Measurements from ENCODE around the gene SEC22C. TPM values are rescaled to one million over a fixed set of nuclear protein-coding genes. Genes with fewer than 3 reads are reported as not detected.

The SEC22C gene
- 27.2 to 33.5 TPM (median 31.9 TPM) in 5 replicates for total RNA-seq (2022; extraction: Qiagen RNA extraction)

GRCh38 chr3:42581709-42582473, at the start of gene SEC22C:
TSS of gene SEC22C (minus strand) at chr3:42581967. CDS start at chr3:42569046, 12,921 bp downstream.

GRCh38 chr3:42600111-42600957, 18.6 kb upstream of the SEC22C start, which contains the start of gene NKTR:
TSS of gene NKTR (plus strand) at chr3:42600686. CDS start at chr3:42601007, 321 bp downstream.

GRCh38 chr3:42502429-42503250, 79.1 kb downstream of the SEC22C start, which contains the start of gene VIPR1:
TSS of gene VIPR1 (plus strand) at chr3:42502643. CDS start at chr3:42502736, 93 bp downstream.

Other genes with a start within 250 kb of the SEC22C start
- gene LYZL4, start 171.4 kb downstream of the SEC22C start, total RNA-seq (2022; extraction: Qiagen RNA extraction) = not detected in 5 replicates
- gene VIPR1, start 79.3 kb downstream of the SEC22C start, total RNA-seq (2022; extraction: Qiagen RNA extraction) = 0.54 to 0.91 TPM (median 0.63 TPM) in 5 replicates
- 17.4 to 20.8 TPM (median 18.9 TPM) in 5 replicates for gene SS18L2, start 8.9 kb upstream of the SEC22C start, total RNA-seq (2022; extraction: Qiagen RNA extraction)
- 8.0 to 13.5 TPM (median 11.9 TPM) in 5 replicates for gene NKTR, start 18.7 kb upstream of the SEC22C start, total RNA-seq (2022; extraction: Qiagen RNA extraction)
- 4.9 to 7.4 TPM (median 6.5 TPM) in 5 replicates for gene ZBTB47, start 71.7 kb upstream of the SEC22C start, total RNA-seq (2022; extraction: Qiagen RNA extraction)
- not detected in 5 replicates for gene KLHL40, start 103.6 kb upstream of the SEC22C start, total RNA-seq (2022; extraction: Qiagen RNA extraction)
- not detected in 5 replicates for gene HHATL, start 120.8 kb upstream of the SEC22C start, total RNA-seq (2022; extraction: Qiagen RNA extraction)
- 0.25 to 0.51 TPM (median 0.49 TPM) in 5 replicates for gene CCDC13, start 191.3 kb upstream of the SEC22C start, total RNA-seq (2022; extraction: Qiagen RNA extraction)
- gene HIGD1A, start 222.5 kb upstream of the SEC22C start, total RNA-seq (2022; extraction: Qiagen RNA extraction) = 71.8 to 102 TPM (median 76.2 TPM) in 5 replicates
- gene ACKR2, start 227.5 kb upstream of the SEC22C start, total RNA-seq (2022; extraction: Qiagen RNA extraction) = 0.05 to 0.13 TPM (median 0.07 TPM) in 3 of 5 replicates, not detected in the others

Measured in A549 treated with CORT108297 at 1 μM for 4 hours (cell line).